ENCODE measurements around the gene PIK3IP1.

DNA sequence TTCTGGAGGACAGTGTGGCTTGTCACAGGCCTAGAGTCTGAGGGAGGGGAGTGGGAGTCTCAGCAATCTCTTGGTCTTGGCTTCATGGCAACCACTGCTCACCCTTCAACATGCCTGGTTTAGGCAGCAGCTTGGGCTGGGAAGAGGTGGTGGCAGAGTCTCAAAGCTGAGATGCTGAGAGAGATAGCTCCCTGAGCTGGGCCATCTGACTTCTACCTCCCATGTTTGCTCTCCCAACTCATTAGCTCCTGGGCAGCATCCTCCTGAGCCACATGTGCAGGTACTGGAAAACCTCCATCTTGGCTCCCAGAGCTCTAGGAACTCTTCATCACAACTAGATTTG, 13.0 kb downstream of the PIK3IP1 start:
- TF ChIP-seq NRF1 (conservative IDR thresholded peaks at IDR 0.05 in 1 of 2, IDR thresholded peaks at IDR 0.05 in 1 of 2): no peak
- TF ChIP-seq ZNF274 (IDR thresholded peaks at IDR 0.05; ENCODE audit: borderline replicate concordance, low read depth, low read length): no peak
- TF ChIP-seq, protein P1, sequence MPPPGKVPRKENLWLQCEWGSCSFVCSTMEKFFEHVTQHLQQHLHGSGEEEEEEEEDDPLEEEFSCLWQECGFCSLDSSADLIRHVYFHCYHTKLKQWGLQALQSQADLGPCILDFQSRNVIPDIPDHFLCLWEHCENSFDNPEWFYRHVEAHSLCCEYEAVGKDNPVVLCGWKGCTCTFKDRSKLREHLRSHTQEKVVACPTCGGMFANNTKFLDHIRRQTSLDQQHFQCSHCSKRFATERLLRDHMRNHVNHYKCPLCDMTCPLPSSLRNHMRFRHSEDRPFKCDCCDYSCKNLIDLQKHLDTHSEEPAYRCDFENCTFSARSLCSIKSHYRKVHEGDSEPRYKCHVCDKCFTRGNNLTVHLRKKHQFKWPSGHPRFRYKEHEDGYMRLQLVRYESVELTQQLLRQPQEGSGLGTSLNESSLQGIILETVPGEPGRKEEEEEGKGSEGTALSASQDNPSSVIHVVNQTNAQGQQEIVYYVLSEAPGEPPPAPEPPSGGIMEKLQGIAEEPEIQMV (tag; conservative IDR thresholded peaks at IDR 0.05; ENCODE audit: low read depth): no peak
- TF ChIP-seq ZFP1 (CRISPR knock-in tag; IDR thresholded peaks at IDR 0.05): no peak
- no peak for TF ChIP-seq ZNF766 (CRISPR knock-in tag; conservative IDR thresholded peaks at IDR 0.05)
- TF ChIP-seq, protein P2, sequence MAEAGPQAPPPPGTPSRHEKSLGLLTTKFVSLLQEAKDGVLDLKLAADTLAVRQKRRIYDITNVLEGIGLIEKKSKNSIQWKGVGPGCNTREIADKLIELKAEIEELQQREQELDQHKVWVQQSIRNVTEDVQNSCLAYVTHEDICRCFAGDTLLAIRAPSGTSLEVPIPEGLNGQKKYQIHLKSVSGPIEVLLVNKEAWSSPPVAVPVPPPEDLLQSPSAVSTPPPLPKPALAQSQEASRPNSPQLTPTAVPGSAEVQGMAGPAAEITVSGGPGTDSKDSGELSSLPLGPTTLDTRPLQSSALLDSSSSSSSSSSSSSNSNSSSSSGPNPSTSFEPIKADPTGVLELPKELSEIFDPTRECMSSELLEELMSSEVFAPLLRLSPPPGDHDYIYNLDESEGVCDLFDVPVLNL (CRISPR knock-in tag; IDR thresholded peaks at IDR 0.05; ENCODE audit: low read depth): no peak
- no peak for TF ChIP-seq HNRNPL (IDR thresholded peaks at IDR 0.05; ENCODE audit: low read depth, low read length)
- TF ChIP-seq GABPA (tag; conservative IDR thresholded peaks at IDR 0.05; ENCODE audit: low read depth): no peak
- TF ChIP-seq, protein P3, sequence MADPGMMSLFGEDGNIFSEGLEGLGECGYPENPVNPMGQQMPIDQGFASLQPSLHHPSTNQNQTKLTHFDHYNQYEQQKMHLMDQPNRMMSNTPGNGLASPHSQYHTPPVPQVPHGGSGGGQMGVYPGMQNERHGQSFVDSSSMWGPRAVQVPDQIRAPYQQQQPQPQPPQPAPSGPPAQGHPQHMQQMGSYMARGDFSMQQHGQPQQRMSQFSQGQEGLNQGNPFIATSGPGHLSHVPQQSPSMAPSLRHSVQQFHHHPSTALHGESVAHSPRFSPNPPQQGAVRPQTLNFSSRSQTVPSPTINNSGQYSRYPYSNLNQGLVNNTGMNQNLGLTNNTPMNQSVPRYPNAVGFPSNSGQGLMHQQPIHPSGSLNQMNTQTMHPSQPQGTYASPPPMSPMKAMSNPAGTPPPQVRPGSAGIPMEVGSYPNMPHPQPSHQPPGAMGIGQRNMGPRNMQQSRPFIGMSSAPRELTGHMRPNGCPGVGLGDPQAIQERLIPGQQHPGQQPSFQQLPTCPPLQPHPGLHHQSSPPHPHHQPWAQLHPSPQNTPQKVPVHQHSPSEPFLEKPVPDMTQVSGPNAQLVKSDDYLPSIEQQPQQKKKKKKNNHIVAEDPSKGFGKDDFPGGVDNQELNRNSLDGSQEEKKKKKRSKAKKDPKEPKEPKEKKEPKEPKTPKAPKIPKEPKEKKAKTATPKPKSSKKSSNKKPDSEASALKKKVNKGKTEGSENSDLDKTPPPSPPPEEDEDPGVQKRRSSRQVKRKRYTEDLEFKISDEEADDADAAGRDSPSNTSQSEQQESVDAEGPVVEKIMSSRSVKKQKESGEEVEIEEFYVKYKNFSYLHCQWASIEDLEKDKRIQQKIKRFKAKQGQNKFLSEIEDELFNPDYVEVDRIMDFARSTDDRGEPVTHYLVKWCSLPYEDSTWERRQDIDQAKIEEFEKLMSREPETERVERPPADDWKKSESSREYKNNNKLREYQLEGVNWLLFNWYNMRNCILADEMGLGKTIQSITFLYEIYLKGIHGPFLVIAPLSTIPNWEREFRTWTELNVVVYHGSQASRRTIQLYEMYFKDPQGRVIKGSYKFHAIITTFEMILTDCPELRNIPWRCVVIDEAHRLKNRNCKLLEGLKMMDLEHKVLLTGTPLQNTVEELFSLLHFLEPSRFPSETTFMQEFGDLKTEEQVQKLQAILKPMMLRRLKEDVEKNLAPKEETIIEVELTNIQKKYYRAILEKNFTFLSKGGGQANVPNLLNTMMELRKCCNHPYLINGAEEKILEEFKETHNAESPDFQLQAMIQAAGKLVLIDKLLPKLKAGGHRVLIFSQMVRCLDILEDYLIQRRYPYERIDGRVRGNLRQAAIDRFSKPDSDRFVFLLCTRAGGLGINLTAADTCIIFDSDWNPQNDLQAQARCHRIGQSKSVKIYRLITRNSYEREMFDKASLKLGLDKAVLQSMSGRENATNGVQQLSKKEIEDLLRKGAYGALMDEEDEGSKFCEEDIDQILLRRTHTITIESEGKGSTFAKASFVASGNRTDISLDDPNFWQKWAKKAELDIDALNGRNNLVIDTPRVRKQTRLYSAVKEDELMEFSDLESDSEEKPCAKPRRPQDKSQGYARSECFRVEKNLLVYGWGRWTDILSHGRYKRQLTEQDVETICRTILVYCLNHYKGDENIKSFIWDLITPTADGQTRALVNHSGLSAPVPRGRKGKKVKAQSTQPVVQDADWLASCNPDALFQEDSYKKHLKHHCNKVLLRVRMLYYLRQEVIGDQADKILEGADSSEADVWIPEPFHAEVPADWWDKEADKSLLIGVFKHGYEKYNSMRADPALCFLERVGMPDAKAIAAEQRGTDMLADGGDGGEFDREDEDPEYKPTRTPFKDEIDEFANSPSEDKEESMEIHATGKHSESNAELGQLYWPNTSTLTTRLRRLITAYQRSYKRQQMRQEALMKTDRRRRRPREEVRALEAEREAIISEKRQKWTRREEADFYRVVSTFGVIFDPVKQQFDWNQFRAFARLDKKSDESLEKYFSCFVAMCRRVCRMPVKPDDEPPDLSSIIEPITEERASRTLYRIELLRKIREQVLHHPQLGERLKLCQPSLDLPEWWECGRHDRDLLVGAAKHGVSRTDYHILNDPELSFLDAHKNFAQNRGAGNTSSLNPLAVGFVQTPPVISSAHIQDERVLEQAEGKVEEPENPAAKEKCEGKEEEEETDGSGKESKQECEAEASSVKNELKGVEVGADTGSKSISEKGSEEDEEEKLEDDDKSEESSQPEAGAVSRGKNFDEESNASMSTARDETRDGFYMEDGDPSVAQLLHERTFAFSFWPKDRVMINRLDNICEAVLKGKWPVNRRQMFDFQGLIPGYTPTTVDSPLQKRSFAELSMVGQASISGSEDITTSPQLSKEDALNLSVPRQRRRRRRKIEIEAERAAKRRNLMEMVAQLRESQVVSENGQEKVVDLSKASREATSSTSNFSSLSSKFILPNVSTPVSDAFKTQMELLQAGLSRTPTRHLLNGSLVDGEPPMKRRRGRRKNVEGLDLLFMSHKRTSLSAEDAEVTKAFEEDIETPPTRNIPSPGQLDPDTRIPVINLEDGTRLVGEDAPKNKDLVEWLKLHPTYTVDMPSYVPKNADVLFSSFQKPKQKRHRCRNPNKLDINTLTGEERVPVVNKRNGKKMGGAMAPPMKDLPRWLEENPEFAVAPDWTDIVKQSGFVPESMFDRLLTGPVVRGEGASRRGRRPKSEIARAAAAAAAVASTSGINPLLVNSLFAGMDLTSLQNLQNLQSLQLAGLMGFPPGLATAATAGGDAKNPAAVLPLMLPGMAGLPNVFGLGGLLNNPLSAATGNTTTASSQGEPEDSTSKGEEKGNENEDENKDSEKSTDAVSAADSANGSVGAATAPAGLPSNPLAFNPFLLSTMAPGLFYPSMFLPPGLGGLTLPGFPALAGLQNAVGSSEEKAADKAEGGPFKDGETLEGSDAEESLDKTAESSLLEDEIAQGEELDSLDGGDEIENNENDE (IDR thresholded peaks at IDR 0.05; ENCODE audit: low read depth, low read length): no peak
- TF ChIP-seq CREB1 (IDR thresholded peaks at IDR 0.05): no peak
- no peak for TF ChIP-seq CREB1 (CRISPR knock-in tag; IDR thresholded peaks at IDR 0.05)
- no peak for TF ChIP-seq PRPF4 (IDR thresholded peaks at IDR 0.05; ENCODE audit: insufficient read depth, low read depth, low read length, poor library complexity, severe bottlenecking)
- no peak for TF ChIP-seq FUS (optimal IDR thresholded peaks at IDR 0.05; ENCODE audit: low read depth, low read length)
